GM12891 (cell line): ENCODE measurements around the gene SLC24A5.
A peak's percentile ranks its signal among the peaks of the same experiment; 100 is the strongest.

Source experiments
- DNase-seq: peaks from one replicate; pipeline ENCODE4 v3.0.0; 2011; ENCODE audit warnings: low spot score; ENCODE audit not compliant: insufficient read length
- FAIRE-seq: peaks from 2 replicates; lab custom pipeline; 2011; peaks lifted over from hg19 to GRCh38; lab: Jason Lieb, UNC
- PAX5 ChIP-seq: IDR thresholded peaks from 2 replicates; pipeline ENCODE4 v1.6.1; 2011; ENCODE audit warnings: low read length, moderate library complexity, mild to moderate bottlenecking; ENCODE audit not compliant: insufficient read depth, severe bottlenecking
- POLR2A ChIP-seq: IDR thresholded peaks from 2 replicates; pipeline ENCODE4 v1.6.1; 2011; ENCODE audit warnings: low read depth, low read length, control low read depth
- POLR2AphosphoS5 ChIP-seq: IDR thresholded peaks from 2 replicates; pipeline ENCODE4 v1.6.1; 2011; ENCODE audit warnings: low read depth, low read length, control low read depth
- POU2F2 ChIP-seq: IDR thresholded peaks from 2 replicates; pipeline ENCODE4 v1.6.1; 2011; ENCODE audit warnings: low read depth, mild to moderate bottlenecking, control low read depth, low read length, moderate library complexity
- SPI1 ChIP-seq: IDR thresholded peaks from 2 replicates; pipeline ENCODE4 v1.6.1; 2011; ENCODE audit warnings: low read depth, low read length, control low read depth
- TAF1 ChIP-seq: IDR thresholded peaks from 2 replicates; pipeline ENCODE4 v1.6.1; 2011; ENCODE audit warnings: low read depth, low read length, control low read depth

SLC24A5 gene

DNA sequence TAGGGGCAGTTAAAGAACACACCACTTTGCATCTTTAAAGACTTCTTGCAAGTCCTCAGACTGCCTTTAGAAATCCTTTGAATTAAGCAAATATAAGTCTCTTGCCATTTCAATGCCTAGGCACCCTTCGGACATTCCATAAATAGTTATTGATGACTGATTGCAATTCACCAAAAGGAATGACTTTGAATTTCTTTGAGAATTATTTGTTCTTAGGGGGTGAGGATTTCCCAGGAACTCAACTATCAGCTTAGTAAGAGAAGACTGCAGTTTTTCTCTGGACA is 57.8 kb downstream of the SLC24A5 start:
- FAIRE-seq = no peak
- DNase-seq = no peak
- TF ChIP-seq POLR2A = no peak
- TF ChIP-seq POU2F2 = no peak
- no peak for TF ChIP-seq SPI1
- TF ChIP-seq POLR2AphosphoS5 = no peak
- TF ChIP-seq TAF1 = no peak
- TF ChIP-seq PAX5 = no peak

DNA sequence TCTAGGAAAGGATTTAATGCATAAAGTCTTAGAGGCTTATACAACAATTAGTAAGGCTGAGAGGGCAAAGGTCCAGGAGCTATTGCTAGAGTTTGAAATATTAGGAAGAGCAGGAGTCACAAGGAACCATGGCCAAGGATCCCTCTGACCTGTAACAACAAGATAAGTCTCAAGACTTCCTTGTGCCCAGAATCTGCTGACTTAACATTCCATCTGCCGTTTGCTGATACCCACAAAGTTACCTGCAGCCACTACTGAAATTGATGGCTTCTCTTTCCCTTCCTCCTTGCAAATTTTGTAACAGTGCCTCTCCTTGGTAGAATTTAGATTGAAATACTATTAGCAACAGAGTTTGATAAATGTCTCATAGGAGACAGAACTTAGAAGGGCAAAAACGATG is 62.0 kb downstream of the SLC24A5 start:
- FAIRE-seq = no peak
- DNase-seq = no peak
- TF ChIP-seq POLR2A = no peak

DNA sequence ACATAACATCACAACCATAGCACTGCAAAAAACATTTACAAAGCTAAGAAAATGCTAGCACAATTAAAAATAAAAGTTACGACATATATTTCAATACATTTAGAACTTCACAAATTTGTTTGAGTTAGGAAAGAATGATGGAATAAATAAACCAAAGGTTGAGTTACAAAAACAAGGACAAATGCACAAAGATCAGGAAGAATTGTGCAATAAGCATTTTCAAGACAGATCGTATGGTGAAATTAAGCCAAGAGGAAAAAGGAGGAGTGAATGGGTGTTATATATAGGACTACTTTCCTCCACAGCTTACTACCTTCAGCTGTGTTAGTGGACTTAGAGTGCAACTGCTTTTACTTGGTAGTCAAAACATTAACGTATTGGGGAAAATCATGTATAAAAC is 64.7 kb downstream of the SLC24A5 start:
- TF ChIP-seq SPI1 (no peak), POU2F2 (no peak), PAX5 (no peak), POLR2A (no peak), POLR2AphosphoS5 (no peak)
- no peak for FAIRE-seq
- DNase-seq = no peak

DNA sequence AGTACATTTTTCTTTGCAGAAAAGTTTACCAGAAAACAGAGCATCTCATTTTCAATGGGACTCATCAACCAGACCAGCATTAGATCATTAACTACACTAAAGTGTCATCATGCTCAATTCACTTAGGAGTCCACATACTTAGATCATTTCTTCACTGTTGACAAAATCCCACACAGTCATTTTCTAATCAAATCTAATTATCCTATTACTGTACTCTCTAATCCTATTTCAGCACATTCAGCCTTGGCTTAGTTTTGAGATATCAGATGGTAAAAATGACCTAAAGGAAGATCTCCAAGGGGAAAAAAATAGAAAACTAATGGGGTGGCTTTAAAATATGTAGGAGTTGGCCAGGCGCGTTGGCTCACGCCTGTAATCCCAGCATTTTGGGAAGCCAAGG is 65.5 kb downstream of the SLC24A5 start:
- TF ChIP-seq POU2F2 (no peak), TAF1 (no peak), SPI1 (no peak), POLR2A (no peak), PAX5 (no peak), POLR2AphosphoS5 (no peak)
- no peak for DNase-seq
- FAIRE-seq = no peak

DNA sequence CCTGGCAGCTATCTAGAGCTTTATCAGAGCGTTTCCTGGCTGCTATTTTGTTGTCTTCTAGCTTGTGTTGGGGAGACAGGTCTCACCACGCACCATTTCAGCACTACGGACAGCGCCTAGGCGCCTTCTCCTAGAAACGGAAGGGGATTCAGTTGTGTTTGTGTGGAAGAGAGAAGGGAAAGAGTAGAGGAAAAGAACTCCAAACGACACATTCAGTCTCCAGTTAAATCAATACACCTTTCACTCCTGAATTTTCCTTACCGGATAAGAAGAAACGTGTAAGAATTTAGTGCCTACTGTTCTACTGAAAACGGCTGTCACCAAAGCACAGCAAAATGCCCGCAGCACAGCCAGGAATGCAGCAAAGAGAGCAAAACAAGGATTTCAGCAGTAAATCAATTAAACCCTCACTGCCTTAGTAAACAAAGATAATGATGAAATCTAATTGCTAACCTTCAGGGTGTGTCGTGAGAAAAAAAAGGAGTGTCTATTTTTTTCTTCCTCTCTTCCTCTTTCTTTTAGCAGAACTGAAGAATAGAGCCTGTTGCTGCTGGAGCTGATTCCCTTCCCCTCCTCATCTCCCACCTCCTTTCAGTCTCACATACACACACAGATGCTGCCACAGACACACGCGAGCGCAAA is 70.3 kb downstream of the SLC24A5 start:
- TF ChIP-seq POU2F2 = no peak
- no peak for TF ChIP-seq PAX5
- no peak for TF ChIP-seq POLR2AphosphoS5
- no peak for TF ChIP-seq TAF1
- TF ChIP-seq POLR2A = no peak
- TF ChIP-seq SPI1 = no peak
- DNase-seq (peak; percentile 5), FAIRE-seq (no peak)

DNA sequence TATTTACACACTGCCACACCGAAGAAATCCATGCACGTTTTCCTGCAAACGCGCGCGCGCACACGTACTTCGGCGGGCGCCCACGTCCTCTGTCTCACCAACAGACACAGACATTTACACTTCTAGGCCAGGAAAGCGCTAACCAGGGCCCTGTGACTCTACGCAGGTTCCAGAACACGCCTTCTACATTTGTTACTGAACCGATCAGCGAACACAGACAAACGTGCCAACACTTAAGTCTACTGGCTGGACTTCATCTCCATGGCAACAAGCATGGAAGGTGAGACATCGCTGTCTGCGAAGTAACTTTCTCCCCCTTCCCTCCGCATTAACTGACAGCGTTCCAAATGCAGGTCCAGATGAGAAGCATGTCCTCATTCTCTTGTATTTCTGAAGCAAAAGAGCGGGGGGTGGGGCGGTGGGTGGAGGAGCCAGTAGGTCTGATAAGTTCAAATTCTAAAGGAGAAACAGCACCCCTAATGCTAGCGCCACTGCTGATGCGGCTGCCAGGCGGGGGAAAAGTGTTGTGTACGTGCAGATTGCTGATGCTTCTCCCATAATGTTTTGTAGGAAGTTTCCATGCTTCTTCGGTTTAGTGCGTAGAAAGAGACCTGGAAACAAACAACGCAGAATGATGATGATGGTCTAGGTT is 70.9 kb downstream of the SLC24A5 start, which contains the start of gene CTXN2:
Gene CTXN2 (plus strand): TSS at position 92 of the 652 bp plus-strand sequence. CDS start 9,636 bp downstream, outside the sequence.
- FAIRE-seq = no peak

More for the DNA sequence above, 70.9 kb downstream of the SLC24A5 start, which contains the start of gene CTXN2:
- no peak for DNase-seq
- TF ChIP-seq POLR2AphosphoS5 = no peak
- no peak for TF ChIP-seq POLR2A
- TF ChIP-seq PAX5 = no peak
- no peak for TF ChIP-seq TAF1
- TF ChIP-seq SPI1 = no peak
- no peak for TF ChIP-seq POU2F2
